Spinal cord (tissue), 10 donors: ENCODE results near the gene GSTM2. TPM values are rescaled to one million over a fixed set of nuclear protein-coding genes. Genes with fewer than 3 reads are reported as not detected.
"Not testable (repeated sequence)": the region's sequence is repeated elsewhere in the genome, so short reads cannot be mapped to it uniquely, and the experiment has no call there.

Source experiments
- DNase-seq, 6 donors: peaks; one replicate each; pipeline versions ENCODE4 v3.0.0 to v3.0.0-alpha.2; 2013 to 2015; ENCODE audit warnings: low spot score in 6 of 6, low read depth in 4 of 6
- H3K27ac ChIP-seq: one replicate; pipeline ENCODE4 v1.5.1; 2013; ENCODE audit warnings: low read depth, low read length, control low read depth
- H3K27me3 ChIP-seq: one replicate; pipeline ENCODE4 v1.6.1; 2013; ENCODE audit warnings: low read length; ENCODE audit not compliant: control insufficient read depth, insufficient read depth
- H3K36me3 ChIP-seq: one replicate; pipeline ENCODE4 v1.6.1; 2013; ENCODE audit warnings: low read length; ENCODE audit not compliant: control insufficient read depth, insufficient read depth
- H3K4me1 ChIP-seq: one replicate; pipeline ENCODE4 v1.6.1; 2013; ENCODE audit warnings: low read length; ENCODE audit not compliant: control insufficient read depth, insufficient read depth
- H3K4me3 ChIP-seq: one replicate; pipeline ENCODE4 v1.5.1; 2013; ENCODE audit warnings: low read depth, low read length, control low read depth
- H3K9me3 ChIP-seq: one replicate; pipeline ENCODE4 v1.6.1; 2013; ENCODE audit warnings: low read length; ENCODE audit not compliant: control insufficient read depth, insufficient read depth
- WGBS: methylation state at CpG from one replicate; pipeline ENCODE4 v1.1.5; 2013; ENCODE audit warnings: missing lambda C conversion rate; ENCODE audit not compliant: insufficient coverage; 5-methylcytosine and 5-hydroxymethylcytosine counted together
- polyA plus RNA-seq, 2 donors: library from polyadenylated mRNA; unstranded; fragments of 120-200 nt; gene quantifications; one replicate each; pipeline ENCODE4 v1.2.1, GENCODE V29; 2013; ENCODE audit not compliant: insufficient read length in 2 of 2
- total RNA-seq, 2 donors: library from RNA; depleted of rRNA in 1 of 2; stranded (reverse); fragments of 120-200 nt in 1 of 2; fragments of >200 nt in 1 of 2; gene quantifications; one replicate each; pipeline versions ENCODE4 v1.2.3 to v1.2.4, GENCODE V29; 2013 to 2014
- donor health status: healthy.

Gene GSTM2
- total and polyA plus RNA-seq, 4 donors, result 50.6 to 212 (median 135) TPM

DNA sequence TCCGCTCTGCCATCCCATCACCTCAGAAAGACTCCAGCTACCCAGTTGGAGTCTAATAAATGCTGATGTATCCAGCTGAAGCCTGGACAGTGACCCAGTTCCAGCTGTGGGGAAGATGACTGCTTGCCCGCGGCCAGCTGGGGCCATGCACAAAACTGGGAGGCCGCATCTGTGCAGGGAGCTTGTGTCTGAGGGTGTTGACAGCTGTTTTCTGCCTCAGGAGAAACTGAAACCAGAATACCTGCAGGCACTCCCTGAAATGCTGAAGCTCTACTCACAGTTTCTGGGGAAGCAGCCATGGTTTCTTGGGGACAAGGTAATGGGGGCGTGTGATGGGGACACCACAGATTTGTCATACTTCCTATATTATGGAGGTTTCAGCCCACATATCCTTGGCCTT is 3.2 kb downstream of the GSTM2 start:
- 95% methylated on average over 4 of the region's 5 CpGs for WGBS
- Histone ChIP-seq H3K27me3 (no peaks in the 10 kb centered on the region), H3K36me3 (peaks cover 11% of the 10 kb centered on the region), H3K27ac (no peak overlapping the region), H3K4me1 (peaks cover 18% of the 10 kb centered on the region), H3K9me3 (no peaks in the 10 kb centered on the region), H3K4me3 (no peak overlapping the region)
- DNase-seq, result no peak

DNA sequence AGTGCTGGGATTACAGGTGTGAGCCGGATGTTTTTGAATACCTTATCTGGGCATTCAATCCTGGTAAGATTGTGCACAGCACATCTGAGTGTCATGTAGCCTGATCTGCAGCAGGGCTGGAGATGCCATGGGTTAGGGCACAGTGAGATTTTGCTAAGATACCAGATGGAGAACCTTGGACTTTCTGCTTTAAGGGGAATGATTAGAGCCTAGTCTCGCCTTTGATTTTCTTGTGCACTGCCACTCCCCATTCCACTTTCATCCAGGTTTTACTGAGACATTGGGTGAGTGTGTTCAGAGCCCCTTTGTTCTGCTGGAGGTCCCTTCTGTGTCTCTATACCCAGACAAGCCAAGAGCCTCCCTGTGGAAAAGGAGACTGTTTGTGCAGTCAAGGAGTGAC is 6.0 kb downstream of the GSTM2 start:
- not testable (repeated sequence) for H3K27me3 ChIP-seq, DNase-seq, H3K27ac ChIP-seq, H3K4me3 ChIP-seq, H3K4me1 ChIP-seq, H3K9me3 ChIP-seq
- WGBS, result 100% methylated on average over 1 of the region's 2 CpGs
- H3K36me3 ChIP-seq, result peaks cover 11% of the 10 kb centered on the region

DNA sequence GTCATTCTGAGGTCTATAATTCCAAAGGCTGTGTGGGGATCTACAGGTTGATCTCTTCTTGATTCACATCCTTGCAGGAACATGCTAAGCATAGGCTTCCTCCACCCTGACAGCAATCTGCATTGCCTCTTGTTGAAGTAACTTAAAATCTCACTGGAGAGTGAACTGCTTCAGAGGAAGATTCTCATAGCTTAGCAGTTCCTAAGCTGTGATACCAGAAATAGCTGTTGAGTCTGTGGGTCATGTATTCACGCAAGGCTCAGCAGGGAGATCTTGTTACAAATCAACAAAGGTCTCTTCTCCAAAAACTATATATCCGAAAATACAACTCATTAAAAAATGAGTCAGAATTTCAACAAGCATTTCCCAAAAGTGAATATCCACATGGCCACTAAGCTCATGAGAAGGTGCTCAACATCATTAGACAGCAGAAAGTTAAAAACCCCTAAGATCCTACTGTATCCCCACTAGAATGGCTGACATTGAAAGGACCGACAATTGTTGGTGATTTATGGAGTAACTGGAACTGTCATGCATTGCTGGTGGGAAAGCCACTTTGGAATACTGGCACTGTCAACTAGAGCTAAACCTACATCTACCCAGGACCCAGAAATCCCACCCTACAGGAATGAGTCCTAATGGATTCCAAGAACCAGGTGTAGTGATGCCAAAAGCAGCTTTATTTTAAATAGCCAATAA is 9.0 kb downstream of the GSTM2 start:
- H3K4me1 ChIP-seq, DNase-seq, H3K4me3 ChIP-seq, H3K27ac ChIP-seq, H3K27me3 ChIP-seq, H3K36me3 ChIP-seq, H3K9me3 ChIP-seq: not testable (repeated sequence)
- 100% methylated on average over 2 of the region's 3 CpGs for WGBS

DNA sequence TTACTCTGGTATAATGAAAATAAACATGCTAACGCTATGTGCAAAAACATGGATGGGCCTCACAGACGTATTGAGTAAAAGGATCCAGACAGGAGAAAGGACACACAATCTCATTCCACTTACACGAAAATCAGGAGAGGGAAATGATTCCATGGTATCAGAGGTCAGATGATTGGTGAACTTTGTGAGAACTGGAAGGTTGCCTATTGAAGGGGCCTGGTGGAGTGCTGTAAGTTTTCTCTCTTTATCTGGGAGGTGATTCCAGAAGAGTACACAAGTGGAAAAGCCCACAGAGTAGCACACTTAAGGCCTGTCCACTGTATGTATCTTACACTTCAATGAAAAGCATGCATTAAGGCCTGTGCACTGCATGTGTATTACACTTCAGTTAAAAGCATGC is 9.6 kb downstream of the GSTM2 start:
- Histone ChIP-seq H3K36me3 (peaks cover 2% of the 10 kb centered on the region), H3K27ac (no peak overlapping the region), H3K9me3 (no peaks in the 10 kb centered on the region), H3K4me1 (no peaks in the 10 kb centered on the region), H3K27me3 (no peaks in the 10 kb centered on the region), H3K4me3 (no peak overlapping the region)
- no CpG with 5 or more reads among the region's 3 CpGs for WGBS
- DNase-seq, result no peak

DNA sequence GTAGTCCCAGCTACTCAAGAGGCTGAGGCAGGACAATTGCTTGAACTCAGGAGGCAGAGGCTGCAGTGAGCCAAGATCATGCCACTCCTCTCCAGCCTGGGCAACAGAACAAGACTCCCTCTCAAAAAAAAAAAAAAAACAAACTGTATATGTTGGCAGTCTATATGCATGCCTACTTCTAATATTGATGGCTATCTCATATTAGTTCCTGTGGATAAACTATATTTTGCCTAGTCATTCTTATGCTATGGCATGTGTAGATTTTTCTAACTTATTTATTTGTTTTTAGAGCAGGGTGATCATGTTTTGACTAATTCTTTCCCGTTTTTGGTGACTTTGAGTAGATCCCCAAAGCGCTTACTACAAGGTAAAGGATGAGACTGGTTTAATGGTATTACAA is 10.8 kb downstream of the GSTM2 start:
- 100% methylated on average over 1 of the region's 2 CpGs for WGBS

DNA sequence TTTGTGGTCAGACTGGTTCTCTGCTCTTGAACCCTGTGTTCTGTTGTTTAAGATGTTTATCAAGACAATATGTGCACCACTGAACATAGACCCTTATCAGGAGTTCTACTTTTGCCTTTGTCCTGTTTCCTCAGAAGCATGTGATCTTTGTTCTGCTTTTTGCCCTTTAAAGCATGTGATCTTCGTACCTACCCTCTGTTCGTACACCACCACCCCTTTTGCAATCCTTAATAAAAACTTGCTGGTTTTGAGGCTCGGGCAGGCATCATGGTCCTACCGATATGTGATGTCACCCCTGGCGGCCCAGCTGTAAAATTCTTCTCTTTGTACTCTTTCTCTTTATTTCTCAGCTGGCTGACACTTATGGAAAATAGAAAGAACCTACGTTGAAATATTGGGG is 16.9 kb downstream of the GSTM2 start:
- not testable (repeated sequence) for H3K36me3 ChIP-seq, H3K27ac ChIP-seq, H3K27me3 ChIP-seq, H3K4me3 ChIP-seq, DNase-seq, H3K4me1 ChIP-seq, H3K9me3 ChIP-seq
- WGBS, result no CpG with 5 or more reads among the region's 6 CpGs

More for the DNA sequence above, 10.8 kb downstream of the GSTM2 start:
- H3K36me3 ChIP-seq, H3K4me1 ChIP-seq, DNase-seq, H3K9me3 ChIP-seq, H3K4me3 ChIP-seq, H3K27ac ChIP-seq, H3K27me3 ChIP-seq: not testable (repeated sequence)

DNA sequence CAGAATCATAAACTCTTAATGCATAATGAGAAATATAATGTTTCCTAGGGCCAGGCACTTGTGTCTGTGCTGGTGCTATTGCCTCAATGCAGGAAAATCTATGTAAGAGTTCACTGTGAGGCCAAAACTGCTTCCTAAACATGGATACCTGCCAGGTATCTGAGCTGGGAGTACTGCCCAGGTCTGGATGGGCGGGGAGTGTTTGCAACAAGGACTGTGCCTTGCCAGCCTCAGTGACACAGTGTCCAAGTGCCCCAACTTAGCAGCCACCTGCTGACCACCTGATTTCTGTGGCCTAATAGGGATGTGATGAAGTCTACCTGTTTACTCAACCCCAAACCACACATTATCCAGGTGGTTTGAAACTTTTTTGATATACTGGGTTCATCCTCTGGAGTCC is 17.5 kb downstream of the GSTM2 start:
- not testable (repeated sequence) for DNase-seq, H3K27me3 ChIP-seq, H3K9me3 ChIP-seq, H3K4me3 ChIP-seq, H3K27ac ChIP-seq, H3K4me1 ChIP-seq, H3K36me3 ChIP-seq
- no CpG with 5 or more reads among the region's 1 CpG for WGBS

DNA sequence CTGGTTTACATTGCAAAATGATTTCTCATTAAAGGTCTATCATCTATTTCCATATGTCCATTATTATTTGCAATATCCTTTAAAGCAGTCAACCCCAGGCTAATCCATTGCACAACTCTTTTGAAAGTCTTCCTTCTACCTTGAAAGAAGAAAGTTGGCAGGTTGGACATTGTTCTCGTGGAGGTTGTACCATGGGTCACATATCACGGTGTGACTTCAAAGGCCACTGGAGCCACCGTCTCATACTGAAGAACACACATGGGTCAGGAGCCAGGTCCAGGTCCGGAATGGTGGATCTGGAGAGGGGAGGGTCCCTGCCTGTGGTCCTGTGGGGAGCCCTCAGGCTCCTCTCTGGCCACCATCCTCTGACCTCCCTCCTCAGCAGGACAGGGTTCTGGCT is 18.0 kb downstream of the GSTM2 start:
- H3K4me3 ChIP-seq, result not testable (repeated sequence)

DNA sequence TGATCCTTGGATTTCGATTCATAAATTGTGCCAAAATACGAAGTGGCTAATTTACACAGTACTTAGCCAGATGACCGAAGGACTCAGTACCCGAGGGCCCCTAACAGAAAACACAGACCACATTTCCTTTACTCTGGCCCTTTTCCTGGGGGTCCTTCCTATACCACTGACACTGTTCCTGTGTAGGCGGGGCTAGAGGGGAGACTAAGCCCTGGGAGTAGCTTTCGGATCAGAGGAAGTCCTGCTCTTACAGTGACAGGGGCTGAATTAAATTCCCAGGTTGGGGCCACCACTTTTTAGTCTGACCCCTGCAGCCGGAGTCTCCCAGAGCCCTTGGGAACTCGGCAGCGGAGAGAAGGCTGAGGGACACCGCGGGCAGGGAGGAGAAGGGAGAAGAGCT is 19.3 kb downstream of the GSTM2 start:
- H3K4me1 ChIP-seq, DNase-seq, H3K9me3 ChIP-seq, H3K36me3 ChIP-seq, H3K27me3 ChIP-seq: not testable (repeated sequence)
- Histone ChIP-seq H3K4me3 (peak overlapping the region; percentile 80), H3K27ac (peak overlapping the region; percentile 89)
- WGBS, result 40% methylated on average over 1 of the region's 11 CpGs

More for the DNA sequence above, 18.0 kb downstream of the GSTM2 start:
- H3K36me3 ChIP-seq, DNase-seq, H3K9me3 ChIP-seq, H3K4me1 ChIP-seq, H3K27ac ChIP-seq, H3K27me3 ChIP-seq: not testable (repeated sequence)
- no CpG with 5 or more reads among the region's 4 CpGs for WGBS

DNA sequence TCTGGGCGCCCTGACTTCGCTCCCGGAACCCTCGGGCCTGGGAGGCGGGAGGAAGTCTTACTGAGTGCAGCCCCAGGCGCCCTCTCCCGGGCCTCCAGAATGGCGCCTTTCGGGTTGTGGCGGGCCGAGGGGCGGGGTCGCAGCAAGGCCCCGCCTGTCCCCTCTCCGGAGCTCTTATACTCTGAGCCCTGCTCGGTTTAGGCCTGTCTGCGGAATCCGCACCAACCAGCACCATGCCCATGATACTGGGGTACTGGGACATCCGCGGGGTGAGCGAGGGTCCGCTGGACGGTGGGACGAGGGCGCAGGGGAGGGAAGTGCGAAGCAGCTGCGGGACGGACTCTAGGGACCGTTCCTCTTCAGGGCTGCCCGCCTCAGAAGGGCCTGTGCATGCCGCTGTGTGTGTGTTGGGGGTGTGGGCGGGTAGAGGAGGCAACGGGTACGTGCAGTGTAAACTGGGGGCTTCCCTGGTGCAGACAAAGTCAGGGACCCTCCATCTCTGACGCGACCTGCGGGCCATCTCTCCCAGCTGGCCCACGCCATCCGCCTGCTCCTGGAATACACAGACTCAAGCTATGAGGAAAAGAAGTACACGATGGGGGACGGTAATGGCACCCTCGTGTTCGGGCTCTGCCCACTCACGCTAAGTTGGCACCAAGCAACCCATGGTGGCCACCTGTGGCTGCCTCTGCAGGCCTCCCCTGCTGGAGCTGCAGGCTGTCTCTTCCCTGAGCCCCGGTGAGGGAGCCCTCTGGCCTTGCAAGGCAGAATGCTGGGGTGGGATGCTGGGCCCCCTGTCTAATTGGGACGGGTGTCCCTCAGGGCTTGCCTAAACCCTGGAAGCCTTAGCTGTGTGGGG is 20.0 kb downstream of the GSTM2 start, which contains the start of gene GSTM1:
GSTM1 (plus strand) TSS at position 177 of the 859 bp plus-strand sequence; CDS start at position 234, 57 bp downstream.
- H3K27ac ChIP-seq, result peak within 1 kb of the TSS; percentile 89
- H3K36me3 ChIP-seq, result peaks cover 5% of the 10 kb centered on the region
- H3K4me1 ChIP-seq, result no peaks in the 10 kb centered on the region
- WGBS, result no CpG with 5 or more reads among the region's 46 CpGs
- H3K27me3 ChIP-seq, result no peaks in the 10 kb centered on the region
- DNase-seq, result peak in 2 of 6 donors; percentile 75 to 86
- H3K4me3 ChIP-seq, result peak within 1 kb of the TSS; percentile 80
- H3K9me3 ChIP-seq, result no peaks in the 10 kb centered on the region
